ENCODE data around the gene PLCH1. TPM values are rescaled to one million over a fixed set of nuclear protein-coding genes. Genes with fewer than 3 reads are reported as not detected.

The PLCH1 gene
- total RNA-seq, 2 donors from 2014 or later = 0.17 to 0.24 TPM

- Mint-ChIP-seq H3K4me3 (no peak overlapping the region), H3K9me3 (peaks cover 11% of the 10 kb centered on the region), H3K4me1 (ENCODE audit: low read depth in 2 of 2) (no peaks in the 10 kb centered on the region), H3K27me3 (peaks cover 0 to 3% of the 10 kb centered on the region in 2 donors), H3K36me3 (peaks cover 7% of the 10 kb centered on the region), H3K27ac (no peak overlapping the region)
- no peak for ATAC-seq
- DNase-seq (ENCODE audit: low spot score) = no peak
Observed at GRCh38 chr3:155608228-155608920, 136.5 kb downstream of the PLCH1 start.

- DNase-seq (ENCODE audit: low spot score) = no peak
- H3K36me3 Mint-ChIP-seq = peaks cover 7% of the 10 kb centered on the region
- no peak overlapping the region for H3K27ac Mint-ChIP-seq
- H3K4me3 Mint-ChIP-seq = no peak overlapping the region
- peaks cover 0 to 2% of the 10 kb centered on the region in 2 donors for H3K4me1 Mint-ChIP-seq (ENCODE audit: low read depth in 2 of 2)
- H3K9me3 Mint-ChIP-seq = peaks cover 11% of the 10 kb centered on the region
- ATAC-seq = no peak
- peaks cover 0 to 3% of the 10 kb centered on the region in 2 donors for H3K27me3 Mint-ChIP-seq
Observed at GRCh38 chr3:155607761-155608160, 137.1 kb downstream of the PLCH1 start.

- Mint-ChIP-seq H3K4me3 (no peak overlapping the region), H3K27ac (no peak overlapping the region), H3K36me3 (peaks cover 7% of the 10 kb centered on the region), H3K4me1 (ENCODE audit: low read depth in 2 of 2) (peaks cover 9 to 11% of the 10 kb centered on the region in 2 donors), H3K27me3 (no peaks in the 10 kb centered on the region), H3K9me3 (peaks cover 5% of the 10 kb centered on the region)
- ATAC-seq (no peak), DNase-seq (ENCODE audit: low spot score) (no peak)
Observed at GRCh38 chr3:155605571-155605970, 139.3 kb downstream of the PLCH1 start.

- no peaks in the 10 kb centered on the region for H3K27me3 Mint-ChIP-seq
- DNase-seq (ENCODE audit: low spot score) (no peak), ATAC-seq (no peak)
- no peak overlapping the region for H3K4me3 Mint-ChIP-seq
- H3K27ac Mint-ChIP-seq = no peak overlapping the region
- H3K9me3 Mint-ChIP-seq = peaks cover 4% of the 10 kb centered on the region
- H3K4me1 Mint-ChIP-seq (ENCODE audit: low read depth in 2 of 2) = peaks cover 9 to 11% of the 10 kb centered on the region in 2 donors
- H3K36me3 Mint-ChIP-seq = peaks cover 7% of the 10 kb centered on the region
Observed at GRCh38 chr3:155604967-155605366, 139.9 kb downstream of the PLCH1 start.

GRCh38 chr3:155604126-155604525 lies 140.7 kb downstream of the PLCH1 start:
- Mint-ChIP-seq H3K27me3 (no peaks in the 10 kb centered on the region), H3K4me3 (no peak overlapping the region), H3K4me1 (ENCODE audit: low read depth in 2 of 2) (peaks cover 9 to 11% of the 10 kb centered on the region in 2 donors), H3K27ac (no peak overlapping the region), H3K36me3 (peaks cover 4% of the 10 kb centered on the region), H3K9me3 (peaks cover 4% of the 10 kb centered on the region)
- DNase-seq (ENCODE audit: low spot score) = no peak
- no peak for ATAC-seq

GRCh38 chr3:155603302-155603701 lies 141.6 kb downstream of the PLCH1 start:
- Mint-ChIP-seq H3K4me3 (no peak overlapping the region), H3K36me3 (no peaks in the 10 kb centered on the region), H3K9me3 (no peaks in the 10 kb centered on the region), H3K27ac (peak overlapping the region in 1 of 2 donors; percentile 69), H3K27me3 (no peaks in the 10 kb centered on the region), H3K4me1 (ENCODE audit: low read depth in 2 of 2) (peaks cover 9 to 11% of the 10 kb centered on the region in 2 donors)
- DNase-seq (ENCODE audit: low spot score) = no peak
- no peak for ATAC-seq

GRCh38 chr3:155602307-155602706 lies 142.6 kb downstream of the PLCH1 start:
- ATAC-seq (peak; percentile 90 to 96), DNase-seq (ENCODE audit: low spot score) (no peak)
- no peak overlapping the region for H3K4me3 Mint-ChIP-seq
- H3K4me1 Mint-ChIP-seq (ENCODE audit: low read depth in 2 of 2) = peaks cover 9 to 11% of the 10 kb centered on the region in 2 donors
- H3K27me3 Mint-ChIP-seq = no peaks in the 10 kb centered on the region
- no peaks in the 10 kb centered on the region for H3K36me3 Mint-ChIP-seq
- H3K27ac Mint-ChIP-seq = peak overlapping the region; percentile 23 to 69
- H3K9me3 Mint-ChIP-seq = no peaks in the 10 kb centered on the region

GRCh38 chr3:155598671-155599070 lies 146.2 kb downstream of the PLCH1 start:
- no peaks in the 10 kb centered on the region for H3K27me3 Mint-ChIP-seq
- H3K4me3 Mint-ChIP-seq = no peak overlapping the region

GRCh38 chr3:155596615-155597014 lies 148.3 kb downstream of the PLCH1 start:
- Mint-ChIP-seq H3K27ac (no peak overlapping the region), H3K27me3 (no peaks in the 10 kb centered on the region), H3K9me3 (no peaks in the 10 kb centered on the region), H3K36me3 (no peaks in the 10 kb centered on the region), H3K4me1 (ENCODE audit: low read depth in 2 of 2) (peaks cover under 1% of the 10 kb centered on the region in 2 donors), H3K4me3 (no peak overlapping the region)
- DNase-seq (ENCODE audit: low spot score) (no peak), ATAC-seq (no peak)

More at GRCh38 chr3:155598671-155599070, 146.2 kb downstream of the PLCH1 start:
- no peaks in the 10 kb centered on the region for H3K9me3 Mint-ChIP-seq
- peak overlapping the region in 1 of 2 donors; percentile 1 for H3K27ac Mint-ChIP-seq
- ATAC-seq (no peak), DNase-seq (ENCODE audit: low spot score) (no peak)
- no peaks in the 10 kb centered on the region for H3K36me3 Mint-ChIP-seq
- H3K4me1 Mint-ChIP-seq (ENCODE audit: low read depth in 2 of 2) = peaks cover 9 to 11% of the 10 kb centered on the region in 2 donors

GRCh38 chr3:155595371-155595770 lies 149.5 kb downstream of the PLCH1 start:
- H3K27me3 Mint-ChIP-seq = no peaks in the 10 kb centered on the region
- DNase-seq (ENCODE audit: low spot score) (no peak), ATAC-seq (no peak)
- no peak overlapping the region for H3K27ac Mint-ChIP-seq
- no peaks in the 10 kb centered on the region for H3K36me3 Mint-ChIP-seq
- no peaks in the 10 kb centered on the region for H3K4me1 Mint-ChIP-seq (ENCODE audit: low read depth in 2 of 2)
- H3K4me3 Mint-ChIP-seq = no peak overlapping the region
- no peaks in the 10 kb centered on the region for H3K9me3 Mint-ChIP-seq

GRCh38 chr3:155594526-155595187 lies 150.2 kb downstream of the PLCH1 start:
- H3K4me1 Mint-ChIP-seq (ENCODE audit: low read depth in 2 of 2) = no peaks in the 10 kb centered on the region
- no peaks in the 10 kb centered on the region for H3K27me3 Mint-ChIP-seq
- DNase-seq (ENCODE audit: low spot score) (no peak), ATAC-seq (no peak)
- no peaks in the 10 kb centered on the region for H3K36me3 Mint-ChIP-seq
- no peaks in the 10 kb centered on the region for H3K9me3 Mint-ChIP-seq
- no peak overlapping the region for H3K4me3 Mint-ChIP-seq
- H3K27ac Mint-ChIP-seq = no peak overlapping the region

- Mint-ChIP-seq H3K27me3 (peaks cover 3 to 11% of the 10 kb centered on the region in 2 donors), H3K27ac (no peak overlapping the region), H3K9me3 (no peaks in the 10 kb centered on the region), H3K4me3 (no peak overlapping the region), H3K36me3 (no peaks in the 10 kb centered on the region), H3K4me1 (ENCODE audit: low read depth in 2 of 2) (no peaks in the 10 kb centered on the region)
- ATAC-seq (no peak), DNase-seq (ENCODE audit: low spot score) (no peak)
Observed at GRCh38 chr3:155587581-155587980, 157.3 kb downstream of the PLCH1 start.

- Mint-ChIP-seq H3K9me3 (no peaks in the 10 kb centered on the region), H3K4me1 (ENCODE audit: low read depth in 2 of 2) (peaks cover 5 to 6% of the 10 kb centered on the region in 2 donors), H3K4me3 (no peak overlapping the region), H3K27ac (no peak overlapping the region), H3K27me3 (peaks cover 6 to 17% of the 10 kb centered on the region in 2 donors), H3K36me3 (no peaks in the 10 kb centered on the region)
- DNase-seq (ENCODE audit: low spot score) (no peak), ATAC-seq (no peak)
Observed at GRCh38 chr3:155585384-155585783, 159.5 kb downstream of the PLCH1 start.

GRCh38 chr3:155581579-155581978 lies 163.3 kb downstream of the PLCH1 start:
- Mint-ChIP-seq H3K27me3 (peaks cover 8 to 13% of the 10 kb centered on the region in 2 donors), H3K4me3 (no peak overlapping the region), H3K36me3 (no peaks in the 10 kb centered on the region), H3K4me1 (ENCODE audit: low read depth in 2 of 2) (peaks cover 5 to 6% of the 10 kb centered on the region in 2 donors), H3K9me3 (no peaks in the 10 kb centered on the region), H3K27ac (no peak overlapping the region)
- peak in 1 of 2 donors; percentile 73 for ATAC-seq
- no peak for DNase-seq (ENCODE audit: low spot score)
